ENCODE results near the gene ANKRD6.

Gene ANKRD6

DNA sequence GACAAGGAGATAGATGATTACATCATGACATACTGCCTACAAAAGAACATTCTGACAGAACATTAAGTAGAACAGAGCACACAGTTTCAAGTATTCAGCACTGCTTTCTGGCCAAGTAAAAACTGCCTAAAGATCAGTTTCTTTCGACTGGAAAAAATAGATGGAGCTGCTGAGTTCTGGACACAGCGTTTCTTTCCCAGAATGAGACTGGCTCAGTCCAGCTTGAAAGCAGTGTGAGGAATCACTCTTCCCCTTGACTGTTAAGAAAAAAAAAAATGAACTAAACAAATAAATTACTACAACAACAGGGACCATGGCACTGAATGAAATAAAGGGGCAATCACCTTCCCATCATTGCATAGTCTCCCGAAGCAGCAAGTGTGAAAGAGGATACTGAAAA lies 210.0 kb downstream of the ANKRD6 start:
- Histone ChIP-seq H3K9me3 (ENCODE audit: low read depth, low read length) (no peaks in the 10 kb centered on the region), H3K9ac (ENCODE audit: insufficient read length) (no peak overlapping the region), H3K4me3 (no peak overlapping the region), H3K27ac (no peak overlapping the region), H3K36me3 (ENCODE audit: insufficient read depth, low read length) (peaks cover 59% of the 10 kb centered on the region)
- no peak for TF ChIP-seq EZH2 (IDR thresholded peaks at IDR 0.05)
- no peak for TF ChIP-seq POLR2AphosphoS5 (IDR thresholded peaks at IDR 0.05; ENCODE audit: borderline replicate concordance, low read depth, low read length)
- TF ChIP-seq FOXP2 (optimal IDR thresholded peaks at IDR 0.05; ENCODE audit: control extremely low read depth, extremely low read length, insufficient read depth) = no peak
- DNase-seq (ENCODE audit: low read depth, low spot score) = no peak

DNA sequence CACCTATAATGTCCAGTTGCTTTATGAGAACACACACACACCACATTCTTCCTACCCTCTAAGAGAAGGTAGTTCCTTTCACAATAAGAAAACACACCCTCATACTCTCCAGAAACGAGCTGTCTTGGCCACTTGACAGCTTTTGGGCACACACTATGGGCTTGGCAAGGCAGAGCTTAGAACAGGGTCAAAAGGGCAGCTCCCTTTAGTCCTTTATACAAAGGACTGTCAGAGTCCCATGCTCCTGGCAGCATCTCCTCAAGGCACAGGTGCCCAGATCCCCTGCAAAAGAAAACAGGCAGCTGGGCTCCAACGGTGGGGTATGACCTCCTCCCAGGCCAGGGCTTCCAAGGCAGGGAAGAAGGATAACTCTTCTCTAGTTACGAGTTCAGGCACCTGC lies 210.5 kb downstream of the ANKRD6 start:
- Histone ChIP-seq H3K4me3 (no peak overlapping the region), H3K9me3 (ENCODE audit: low read depth, low read length) (no peaks in the 10 kb centered on the region), H3K27ac (no peak overlapping the region), H3K36me3 (ENCODE audit: insufficient read depth, low read length) (peaks cover 64% of the 10 kb centered on the region), H3K9ac (ENCODE audit: insufficient read length) (no peak overlapping the region)
- TF ChIP-seq POLR2AphosphoS5 (IDR thresholded peaks at IDR 0.05; ENCODE audit: borderline replicate concordance, low read depth, low read length) (no peak), EZH2 (IDR thresholded peaks at IDR 0.05) (no peak), FOXP2 (optimal IDR thresholded peaks at IDR 0.05; ENCODE audit: control extremely low read depth, extremely low read length, insufficient read depth) (no peak)
- DNase-seq (ENCODE audit: low read depth, low spot score) = no peak

DNA sequence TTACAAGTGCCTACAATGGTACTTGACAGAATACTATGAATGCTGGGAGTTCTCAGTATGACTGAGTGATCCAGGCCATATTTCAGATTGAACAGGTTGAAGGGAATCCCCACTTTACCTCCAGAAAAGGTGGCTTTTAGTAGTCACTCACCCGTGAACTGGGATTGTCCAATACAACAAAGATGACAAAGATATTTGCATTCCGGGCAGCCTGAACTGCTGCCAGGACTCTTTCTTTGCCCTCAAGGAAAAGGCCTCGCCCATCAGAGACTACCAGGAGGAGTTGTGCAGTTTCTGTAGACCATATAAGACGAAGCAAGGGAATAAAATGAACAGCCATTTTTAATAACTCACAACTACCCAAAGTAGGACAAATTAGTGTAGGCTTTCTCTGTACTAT lies 211.9 kb downstream of the ANKRD6 start:
- no peak for DNase-seq (ENCODE audit: low read depth, low spot score)
- H3K9me3 ChIP-seq (ENCODE audit: low read depth, low read length) = no peaks in the 10 kb centered on the region
- TF ChIP-seq EZH2 (IDR thresholded peaks at IDR 0.05) (no peak), POLR2AphosphoS5 (IDR thresholded peaks at IDR 0.05; ENCODE audit: borderline replicate concordance, low read depth, low read length) (no peak), FOXP2 (optimal IDR thresholded peaks at IDR 0.05; ENCODE audit: control extremely low read depth, extremely low read length, insufficient read depth) (no peak)
- no peak overlapping the region for H3K9ac ChIP-seq (ENCODE audit: insufficient read length)
- peaks cover 77% of the 10 kb centered on the region for H3K36me3 ChIP-seq (ENCODE audit: insufficient read depth, low read length)
- no peak overlapping the region for H3K27ac ChIP-seq
- H3K4me3 ChIP-seq = no peak overlapping the region

DNA sequence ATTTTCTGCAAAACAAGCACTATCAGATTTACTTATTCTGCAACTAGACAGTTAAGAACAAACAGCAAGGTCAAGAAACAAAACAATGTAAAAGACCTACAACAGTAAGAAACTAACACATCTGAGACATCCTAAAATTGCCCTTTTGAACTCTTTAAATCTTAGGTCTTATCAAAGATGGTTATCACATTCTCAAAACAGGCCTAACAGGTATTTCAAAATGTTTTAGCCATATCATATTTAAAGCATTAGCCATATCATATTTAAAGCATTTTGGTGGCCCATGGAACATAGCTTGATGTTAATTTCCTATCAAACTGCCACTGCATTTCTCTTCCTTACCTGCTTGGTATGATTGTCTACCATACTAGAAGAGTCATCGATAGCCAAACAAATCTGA lies 216.7 kb downstream of the ANKRD6 start:
- Histone ChIP-seq H3K9ac (ENCODE audit: insufficient read length) (no peak overlapping the region), H3K36me3 (ENCODE audit: insufficient read depth, low read length) (peaks cover 91% of the 10 kb centered on the region), H3K9me3 (ENCODE audit: low read depth, low read length) (no peaks in the 10 kb centered on the region), H3K4me3 (no peak overlapping the region), H3K27ac (no peak overlapping the region)
- TF ChIP-seq POLR2AphosphoS5 (IDR thresholded peaks at IDR 0.05; ENCODE audit: borderline replicate concordance, low read depth, low read length) (no peak), EZH2 (IDR thresholded peaks at IDR 0.05) (no peak), FOXP2 (optimal IDR thresholded peaks at IDR 0.05; ENCODE audit: control extremely low read depth, extremely low read length, insufficient read depth) (no peak)
- DNase-seq (ENCODE audit: low read depth, low spot score) = no peak

DNA sequence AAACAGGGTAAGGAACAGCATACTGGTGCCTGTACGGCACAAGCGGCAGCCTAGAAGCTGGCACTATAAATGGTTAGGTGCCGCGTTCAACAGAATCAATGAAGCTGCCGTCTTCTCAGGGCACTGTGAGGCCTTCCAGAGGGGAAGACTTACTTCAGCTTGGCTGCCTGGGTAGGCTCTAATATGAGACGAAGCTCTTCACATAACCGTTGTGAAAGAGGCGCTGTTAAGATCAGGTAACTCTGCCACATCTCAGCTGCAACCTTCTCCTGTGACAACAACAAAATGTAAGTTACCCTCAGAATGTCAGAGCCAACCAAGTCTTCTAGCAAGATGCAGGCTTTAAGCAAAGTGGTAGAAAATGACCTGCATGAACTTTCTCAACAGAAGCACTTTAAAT lies 217.6 kb downstream of the ANKRD6 start:
- TF ChIP-seq POLR2AphosphoS5 (IDR thresholded peaks at IDR 0.05; ENCODE audit: borderline replicate concordance, low read depth, low read length) (no peak), EZH2 (IDR thresholded peaks at IDR 0.05) (no peak), FOXP2 (optimal IDR thresholded peaks at IDR 0.05; ENCODE audit: control extremely low read depth, extremely low read length, insufficient read depth) (no peak)
- Histone ChIP-seq H3K36me3 (ENCODE audit: insufficient read depth, low read length) (peaks cover 87% of the 10 kb centered on the region), H3K9me3 (ENCODE audit: low read depth, low read length) (no peaks in the 10 kb centered on the region), H3K9ac (ENCODE audit: insufficient read length) (no peak overlapping the region), H3K4me3 (no peak overlapping the region), H3K27ac (no peak overlapping the region)
- DNase-seq (ENCODE audit: low read depth, low spot score) = no peak

DNA sequence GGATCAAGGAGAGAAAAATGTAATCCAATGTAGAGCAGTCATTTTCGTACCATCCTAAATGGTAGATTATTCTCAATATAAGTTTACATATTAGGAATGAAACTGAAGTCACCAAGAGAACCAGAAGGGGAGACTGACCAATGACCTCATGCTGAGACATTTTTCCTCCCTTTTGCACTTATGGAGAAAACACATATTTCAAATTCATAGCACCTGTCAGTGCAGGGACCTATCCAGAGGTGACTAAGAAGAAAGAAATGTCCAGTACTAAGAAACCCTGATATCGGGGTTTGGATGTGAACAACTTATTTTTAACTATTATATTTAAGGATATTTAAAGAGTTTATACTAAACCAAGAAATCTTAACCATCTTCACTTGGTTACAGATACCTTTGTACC lies 222.2 kb downstream of the ANKRD6 start:
- no peak overlapping the region for H3K9ac ChIP-seq (ENCODE audit: insufficient read length)
- peaks cover 82% of the 10 kb centered on the region for H3K36me3 ChIP-seq (ENCODE audit: insufficient read depth, low read length)
- H3K9me3 ChIP-seq (ENCODE audit: low read depth, low read length) = no peaks in the 10 kb centered on the region
- DNase-seq (ENCODE audit: low read depth, low spot score) = no peak
- H3K4me3 ChIP-seq = no peak overlapping the region
- H3K27ac ChIP-seq = no peak overlapping the region
- TF ChIP-seq POLR2AphosphoS5 (IDR thresholded peaks at IDR 0.05; ENCODE audit: borderline replicate concordance, low read depth, low read length) (no peak), EZH2 (IDR thresholded peaks at IDR 0.05) (no peak), FOXP2 (optimal IDR thresholded peaks at IDR 0.05; ENCODE audit: control extremely low read depth, extremely low read length, insufficient read depth) (no peak)

DNA sequence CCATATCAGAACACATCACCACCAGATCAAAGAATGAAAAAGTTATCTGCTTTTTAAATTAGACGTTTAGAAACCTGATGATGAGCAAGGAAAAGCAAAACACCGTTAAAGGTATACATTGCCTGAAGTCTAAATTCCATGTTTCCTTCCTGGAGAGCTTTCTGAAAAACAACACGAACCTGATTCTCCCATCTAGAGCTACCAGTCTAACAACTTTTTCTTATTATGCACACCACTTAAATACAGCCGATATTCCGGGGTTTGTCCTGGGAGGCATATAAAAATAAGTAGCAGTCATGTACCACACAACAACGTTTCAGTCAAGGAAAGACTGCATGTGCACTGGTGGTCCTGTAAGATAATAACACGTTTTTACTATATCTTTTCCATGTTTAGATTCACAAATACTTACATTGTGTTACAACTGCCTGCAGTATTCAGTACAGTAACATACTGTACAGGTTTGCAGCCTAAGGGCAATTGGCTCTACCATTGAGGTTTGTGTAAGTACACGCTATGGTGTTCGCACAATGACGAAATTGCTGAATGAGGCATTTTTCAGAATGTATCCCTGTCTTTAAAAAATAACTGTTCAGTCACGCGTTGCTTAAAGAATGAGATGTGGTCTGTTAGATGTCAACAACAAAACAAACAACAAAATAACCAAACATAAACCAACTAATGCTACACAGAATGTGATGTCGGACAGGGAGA lies 224.7 kb downstream of the ANKRD6 start:
- Histone ChIP-seq H3K9me3 (ENCODE audit: low read depth, low read length) (no peaks in the 10 kb centered on the region), H3K27ac (no peak overlapping the region), H3K9ac (ENCODE audit: insufficient read length) (no peak overlapping the region), H3K36me3 (ENCODE audit: insufficient read depth, low read length) (peaks cover 84% of the 10 kb centered on the region), H3K4me3 (no peak overlapping the region)
- TF ChIP-seq POLR2AphosphoS5 (IDR thresholded peaks at IDR 0.05; ENCODE audit: borderline replicate concordance, low read depth, low read length) (no peak), FOXP2 (optimal IDR thresholded peaks at IDR 0.05; ENCODE audit: control extremely low read depth, extremely low read length, insufficient read depth) (no peak), EZH2 (IDR thresholded peaks at IDR 0.05) (no peak)
- no peak for DNase-seq (ENCODE audit: low read depth, low spot score)

DNA sequence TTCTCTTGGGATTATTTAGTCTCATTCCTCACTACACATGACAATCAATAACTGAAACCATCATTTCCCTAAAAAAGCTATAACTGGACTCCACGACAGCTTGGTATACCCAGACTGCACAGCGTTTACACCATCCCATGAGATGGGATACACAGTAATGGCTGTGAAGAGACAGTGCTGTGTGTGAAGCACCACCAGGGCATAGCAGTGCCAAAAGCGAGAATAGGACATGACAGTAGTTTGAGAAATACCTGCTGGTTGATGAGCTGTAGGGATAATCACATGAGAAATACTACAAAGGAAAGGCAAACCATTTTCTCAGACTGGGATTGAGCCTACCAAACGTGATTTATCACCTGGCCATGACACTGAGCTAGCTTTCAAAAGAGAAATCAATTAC lies 228.0 kb downstream of the ANKRD6 start:
- Histone ChIP-seq H3K27ac (no peak overlapping the region), H3K4me3 (no peak overlapping the region), H3K36me3 (ENCODE audit: insufficient read depth, low read length) (peaks cover 86% of the 10 kb centered on the region), H3K9ac (ENCODE audit: insufficient read length) (no peak overlapping the region), H3K9me3 (ENCODE audit: low read depth, low read length) (no peaks in the 10 kb centered on the region)
- no peak for DNase-seq (ENCODE audit: low read depth, low spot score)
- TF ChIP-seq EZH2 (IDR thresholded peaks at IDR 0.05) (no peak), POLR2AphosphoS5 (IDR thresholded peaks at IDR 0.05; ENCODE audit: borderline replicate concordance, low read depth, low read length) (no peak), FOXP2 (optimal IDR thresholded peaks at IDR 0.05; ENCODE audit: control extremely low read depth, extremely low read length, insufficient read depth) (no peak)

DNA sequence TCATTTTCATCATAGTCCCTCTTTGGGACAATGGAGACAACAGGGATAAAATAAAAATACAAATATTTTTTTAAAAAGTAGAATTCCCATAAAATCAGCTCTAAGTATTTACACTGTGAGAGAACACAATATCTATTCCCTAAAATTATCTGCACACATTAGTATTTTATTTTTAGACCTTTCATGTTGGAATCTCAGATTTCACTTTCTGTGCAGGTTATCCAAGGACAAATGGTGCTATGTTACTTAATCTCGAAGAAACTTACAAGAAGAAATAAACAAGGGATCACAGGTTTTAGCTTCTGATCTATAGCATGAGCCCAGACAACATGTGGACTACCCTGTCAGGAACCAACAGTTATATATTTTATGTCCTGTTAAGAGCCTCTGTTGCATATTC lies 228.6 kb downstream of the ANKRD6 start:
- Histone ChIP-seq H3K4me3 (no peak overlapping the region), H3K36me3 (ENCODE audit: insufficient read depth, low read length) (peaks cover 86% of the 10 kb centered on the region), H3K9me3 (ENCODE audit: low read depth, low read length) (no peaks in the 10 kb centered on the region), H3K9ac (ENCODE audit: insufficient read length) (no peak overlapping the region), H3K27ac (no peak overlapping the region)
- no peak for DNase-seq (ENCODE audit: low read depth, low spot score)
- TF ChIP-seq EZH2 (IDR thresholded peaks at IDR 0.05) = no peak
- TF ChIP-seq FOXP2 (optimal IDR thresholded peaks at IDR 0.05; ENCODE audit: control extremely low read depth, extremely low read length, insufficient read depth) = no peak
- TF ChIP-seq POLR2AphosphoS5 (IDR thresholded peaks at IDR 0.05; ENCODE audit: borderline replicate concordance, low read depth, low read length) = no peak
